C4-2B (cell line): ENCODE results near the gene PCDHGB4.
"Not testable (repeated sequence)": the region's sequence is repeated elsewhere in the genome, so short reads cannot be mapped to it uniquely, and the experiment has no call there.

Experiments used
- H3K27ac ChIP-seq: fragments of 450-650 bp; 2 replicates; pipeline ENCODE4 v1.5.1; 2017
- ZFX ChIP-seq: fragments of 450-650 bp; IDR thresholded peaks from 2 replicates; pipeline ENCODE4 v1.6.1; 2017
- TF ChIP-seq, protein P1 (sequence below): fragments of 450-650 bp; conservative IDR thresholded peaks from 2 replicates; pipeline ENCODE4 v1.5.1; 2017; ENCODE audit warnings: mild to moderate bottlenecking

PCDHGB4 gene

DNA sequence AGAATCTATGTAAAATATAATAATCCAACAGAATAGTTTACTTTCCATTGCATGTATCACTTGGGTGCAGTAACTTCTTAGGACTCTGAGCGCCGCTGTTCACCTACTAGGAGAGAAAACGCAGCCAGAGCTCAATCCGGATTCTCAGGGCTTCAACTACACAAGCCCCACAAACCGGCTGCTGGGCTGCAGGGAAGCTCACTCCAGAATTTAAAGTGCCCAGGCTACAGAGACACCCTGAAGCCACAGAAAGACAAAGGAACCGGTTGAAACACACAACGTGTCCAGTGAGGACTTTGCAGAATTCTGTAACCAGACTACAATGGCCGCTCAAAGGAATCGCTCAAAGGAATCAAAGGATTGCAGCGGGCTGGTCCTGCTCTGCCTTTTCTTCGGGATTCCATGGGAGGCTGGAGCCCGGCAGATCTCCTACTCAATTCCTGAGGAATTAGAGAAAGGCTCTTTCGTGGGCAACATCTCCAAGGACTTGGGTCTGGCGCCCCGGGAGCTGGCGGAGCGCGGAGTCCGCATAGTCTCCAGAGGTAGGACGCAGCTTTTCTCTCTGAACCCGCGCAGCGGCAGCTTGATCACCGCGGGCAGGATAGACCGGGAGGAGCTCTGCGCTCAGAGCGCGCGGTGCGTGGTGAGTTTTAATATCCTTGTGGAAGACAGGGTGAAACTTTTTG is 25.5 kb downstream of the PCDHGB4 start, which contains the start of gene PCDHGA10:
Gene PCDHGA10, plus strand, starts transcription at position 134 of the 686 bp plus-strand sequence. Its CDS starts 189 bp downstream, at position 323.
- no peak for TF ChIP-seq ZFX
- TF ChIP-seq, protein P1, sequence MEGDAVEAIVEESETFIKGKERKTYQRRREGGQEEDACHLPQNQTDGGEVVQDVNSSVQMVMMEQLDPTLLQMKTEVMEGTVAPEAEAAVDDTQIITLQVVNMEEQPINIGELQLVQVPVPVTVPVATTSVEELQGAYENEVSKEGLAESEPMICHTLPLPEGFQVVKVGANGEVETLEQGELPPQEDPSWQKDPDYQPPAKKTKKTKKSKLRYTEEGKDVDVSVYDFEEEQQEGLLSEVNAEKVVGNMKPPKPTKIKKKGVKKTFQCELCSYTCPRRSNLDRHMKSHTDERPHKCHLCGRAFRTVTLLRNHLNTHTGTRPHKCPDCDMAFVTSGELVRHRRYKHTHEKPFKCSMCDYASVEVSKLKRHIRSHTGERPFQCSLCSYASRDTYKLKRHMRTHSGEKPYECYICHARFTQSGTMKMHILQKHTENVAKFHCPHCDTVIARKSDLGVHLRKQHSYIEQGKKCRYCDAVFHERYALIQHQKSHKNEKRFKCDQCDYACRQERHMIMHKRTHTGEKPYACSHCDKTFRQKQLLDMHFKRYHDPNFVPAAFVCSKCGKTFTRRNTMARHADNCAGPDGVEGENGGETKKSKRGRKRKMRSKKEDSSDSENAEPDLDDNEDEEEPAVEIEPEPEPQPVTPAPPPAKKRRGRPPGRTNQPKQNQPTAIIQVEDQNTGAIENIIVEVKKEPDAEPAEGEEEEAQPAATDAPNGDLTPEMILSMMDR, result peak; percentile 88
- no peak within 1 kb of the TSS for H3K27ac ChIP-seq

DNA sequence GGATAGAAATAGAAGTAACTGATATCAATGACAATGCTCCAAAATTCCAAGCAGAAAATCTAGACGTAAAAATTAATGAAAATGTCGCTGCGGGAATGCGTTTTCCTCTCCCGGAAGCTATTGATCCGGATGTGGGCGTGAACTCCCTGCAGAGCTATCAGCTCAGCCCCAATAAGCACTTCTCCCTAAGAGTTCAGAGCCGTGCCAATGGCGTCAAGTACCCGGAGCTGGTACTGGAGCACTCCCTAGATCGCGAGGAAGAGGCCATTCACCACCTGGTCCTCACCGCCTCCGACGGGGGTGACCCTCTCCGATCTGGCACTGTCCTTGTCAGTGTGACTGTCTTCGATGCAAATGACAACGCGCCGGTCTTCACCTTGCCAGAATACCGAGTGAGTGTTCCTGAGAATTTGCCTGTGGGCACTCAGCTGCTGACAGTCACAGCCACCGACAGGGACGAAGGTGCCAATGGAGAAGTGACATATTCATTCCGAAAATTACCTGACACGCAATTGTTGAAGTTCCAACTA is 26.1 kb downstream of the PCDHGB4 start:
- TF ChIP-seq, protein P1, result no peak
- TF ChIP-seq ZFX, result no peak
- H3K27ac ChIP-seq, result no peak overlapping the region

DNA sequence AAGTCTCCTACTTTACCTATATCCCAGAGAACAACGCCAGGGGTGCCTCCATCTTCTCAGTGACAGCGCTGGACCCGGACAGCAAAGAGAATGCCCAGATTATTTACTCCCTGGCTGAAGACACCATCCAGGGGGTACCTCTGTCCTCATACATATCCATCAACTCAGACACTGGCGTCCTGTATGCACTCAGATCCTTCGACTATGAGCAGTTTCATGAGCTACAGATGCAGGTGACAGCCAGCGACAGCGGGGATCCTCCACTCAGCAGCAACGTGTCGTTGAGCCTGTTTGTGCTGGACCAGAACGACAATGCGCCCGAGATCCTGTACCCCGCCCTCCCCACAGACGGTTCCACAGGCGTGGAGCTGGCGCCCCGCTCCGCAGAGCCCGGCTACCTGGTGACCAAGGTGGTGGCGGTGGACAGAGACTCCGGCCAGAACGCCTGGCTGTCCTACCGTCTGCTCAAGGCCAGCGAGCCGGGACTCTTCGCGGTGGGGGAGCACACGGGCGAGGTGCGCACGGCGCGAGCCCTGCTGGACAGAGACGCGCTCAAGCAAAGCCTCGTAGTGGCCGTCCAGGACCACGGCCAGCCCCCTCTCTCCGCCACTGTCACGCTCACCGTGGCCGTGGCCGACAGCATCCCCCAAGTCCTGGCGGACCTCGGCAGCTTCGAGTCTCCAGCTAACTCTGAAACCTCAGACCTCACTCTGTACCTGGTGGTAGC is 27.2 kb downstream of the PCDHGB4 start:
- not testable (repeated sequence) for H3K27ac ChIP-seq

DNA sequence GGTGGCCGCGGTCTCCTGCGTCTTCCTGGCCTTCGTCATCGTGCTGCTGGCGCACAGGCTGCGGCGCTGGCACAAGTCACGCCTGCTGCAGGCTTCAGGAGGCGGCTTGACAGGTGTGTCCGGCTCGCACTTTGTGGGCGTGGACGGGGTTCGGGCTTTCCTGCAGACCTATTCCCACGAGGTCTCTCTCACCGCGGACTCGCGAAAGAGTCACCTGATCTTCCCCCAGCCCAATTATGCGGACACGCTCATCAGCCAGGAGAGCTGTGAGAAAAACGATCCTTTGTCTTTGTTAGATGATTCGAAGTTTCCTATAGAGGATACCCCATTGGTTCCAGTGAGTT is 27.7 kb downstream of the PCDHGB4 start:
- H3K27ac ChIP-seq, result not testable (repeated sequence)

DNA sequence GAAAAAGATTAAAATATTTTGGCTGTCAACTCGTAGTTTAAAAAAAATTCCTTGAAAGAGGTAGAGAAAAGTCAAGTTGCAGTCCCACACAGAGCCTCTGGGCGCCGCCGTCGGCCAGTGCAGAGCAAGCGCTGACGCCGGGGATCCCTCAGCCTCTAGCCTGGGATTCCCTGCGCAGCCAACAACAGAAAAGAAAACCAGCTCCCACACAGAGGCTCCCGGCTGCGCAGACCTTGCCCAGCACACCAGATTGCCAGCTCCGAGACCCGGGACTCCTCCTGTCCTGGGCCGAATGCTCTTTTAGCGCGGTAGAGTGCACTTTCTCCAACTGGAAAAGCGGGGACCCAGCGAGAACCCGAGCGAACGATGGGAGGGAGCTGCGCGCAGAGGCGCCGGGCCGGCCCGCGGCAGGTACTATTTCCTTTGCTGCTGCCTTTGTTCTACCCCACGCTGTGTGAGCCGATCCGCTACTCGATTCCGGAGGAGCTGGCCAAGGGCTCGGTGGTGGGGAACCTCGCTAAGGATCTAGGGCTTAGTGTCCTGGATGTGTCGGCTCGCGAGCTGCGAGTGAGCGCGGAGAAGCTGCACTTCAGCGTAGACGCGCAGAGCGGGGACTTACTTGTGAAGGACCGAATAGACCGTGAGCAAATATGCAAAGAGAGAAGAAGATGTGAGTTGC is 30.1 kb downstream of the PCDHGB4 start, which contains the start of gene PCDHGB7:
Gene PCDHGB7, plus strand, starts transcription at position 184 of the 679 bp plus-strand sequence. Its CDS starts 183 bp downstream, at position 367.
- H3K27ac ChIP-seq, result not testable (repeated sequence)
- TF ChIP-seq, protein P1, result peak; percentile 81

DNA sequence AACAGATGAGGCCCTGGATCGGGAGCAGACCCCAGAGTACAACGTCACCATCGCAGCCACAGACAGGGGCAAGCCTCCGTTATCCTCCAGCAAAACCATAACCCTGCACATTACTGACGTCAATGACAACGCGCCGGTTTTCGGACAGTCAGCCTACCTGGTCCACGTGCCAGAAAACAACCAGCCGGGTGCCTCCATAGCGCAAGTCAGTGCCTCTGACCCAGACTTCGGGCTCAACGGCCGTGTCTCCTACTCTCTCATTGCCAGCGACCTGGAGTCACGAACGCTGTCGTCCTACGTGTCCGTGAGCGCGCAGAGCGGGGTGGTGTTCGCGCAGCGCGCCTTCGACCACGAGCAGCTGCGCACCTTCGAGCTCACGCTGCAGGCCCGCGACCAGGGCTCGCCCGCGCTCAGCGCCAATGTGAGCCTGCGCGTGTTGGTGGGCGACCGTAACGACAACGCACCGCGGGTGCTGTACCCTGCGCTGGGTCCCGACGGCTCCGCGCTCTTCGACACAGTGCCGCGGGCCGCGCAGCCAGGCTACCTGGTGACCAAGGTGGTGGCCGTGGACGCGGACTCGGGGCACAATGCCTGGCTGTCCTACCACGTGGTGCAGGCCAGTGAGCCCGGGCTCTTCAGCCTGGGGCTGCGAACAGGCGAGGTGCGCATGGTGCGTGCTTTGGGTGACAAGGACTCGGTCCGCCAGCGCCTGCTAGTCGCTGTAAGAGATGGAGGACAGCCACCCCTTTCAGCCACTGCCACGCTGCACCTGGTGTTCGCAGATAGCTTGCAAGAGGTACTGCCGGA is 31.8 kb downstream of the PCDHGB4 start:
- TF ChIP-seq, protein P1, result no peak
- TF ChIP-seq ZFX, result no peak
- no peak overlapping the region for H3K27ac ChIP-seq

DNA sequence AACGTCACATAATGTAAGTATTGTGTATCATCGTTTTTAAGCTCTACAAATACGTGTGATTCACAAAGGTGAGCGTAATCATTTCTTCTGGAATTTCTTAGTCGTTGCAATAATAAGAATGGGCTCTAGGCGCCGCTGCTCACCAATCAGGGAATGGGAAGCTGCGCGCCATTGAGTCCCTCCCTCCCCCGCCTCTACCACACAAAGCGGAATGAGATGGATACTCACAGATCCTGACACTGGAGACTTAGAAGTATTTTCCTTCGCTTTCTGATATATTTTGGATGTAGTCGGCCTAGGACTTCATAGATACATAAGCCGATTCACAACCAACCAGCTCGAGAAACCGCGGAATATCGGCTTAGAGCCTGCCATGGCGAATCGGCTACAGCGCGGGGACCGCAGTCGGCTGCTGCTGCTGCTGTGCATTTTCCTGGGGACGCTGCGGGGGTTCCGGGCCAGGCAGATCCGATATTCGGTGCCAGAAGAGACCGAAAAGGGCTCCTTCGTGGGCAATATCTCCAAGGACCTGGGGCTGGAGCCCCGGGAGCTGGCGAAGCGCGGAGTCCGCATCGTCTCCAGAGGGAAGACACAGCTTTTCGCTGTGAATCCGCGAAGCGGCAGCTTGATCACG is 33.5 kb downstream of the PCDHGB4 start, which contains the start of gene PCDHGA11:
Gene PCDHGA11, plus strand, starts transcription at position 197 of the 634 bp plus-strand sequence. Its CDS starts 177 bp downstream, at position 374.
- no peak for TF ChIP-seq ZFX
- TF ChIP-seq, protein P1, result peak; percentile 86
- no peak within 1 kb of the TSS for H3K27ac ChIP-seq
